Activated naive CD4-positive, alpha-beta T cell treated with anti-CD3 and anti-CD28 coated beads, Interleukin-2, amount 10 ng/mL, durations not matched to agents 7 days and 5 days (primary cell): ENCODE results near the gene TAF11L2.
"Not testable (repeated sequence)": the region's sequence is repeated elsewhere in the genome, so short reads cannot be mapped to it uniquely, and the experiment has no call there.

ENCODE experiments used
- CTCF ChIA-PET: fragments of 350-600 bp; sonication (Branson Sonifier 250); formaldehyde crosslinking; loops from one replicate; lab custom pipeline; 2021; ENCODE audit warnings: antibody characterized with exemption; lab: Charles Lee
- DNase-seq: peaks from one replicate; pipeline ENCODE4 v3.0.0-alpha.2; 2020
- H3K27ac Mint-ChIP-seq: one replicate; pipeline ENCODE4 v1.8.0; 2021; ENCODE audit warnings: mild to moderate bottlenecking, moderate library complexity, mixed read lengths
- H3K27me3 Mint-ChIP-seq: one replicate; pipeline ENCODE4 v1.8.0; 2021; ENCODE audit warnings: mild to moderate bottlenecking, mixed read lengths
- H3K36me3 Mint-ChIP-seq: one replicate; pipeline ENCODE4 v1.8.0; 2021; ENCODE audit warnings: mixed read lengths
- H3K4me1 Mint-ChIP-seq: one replicate; pipeline ENCODE4 v1.8.0; 2021; ENCODE audit warnings: mixed read lengths
- H3K4me3 Mint-ChIP-seq: one replicate; pipeline ENCODE4 v1.8.0; 2021; ENCODE audit warnings: mild to moderate bottlenecking, moderate library complexity, mixed read lengths
- H3K9me3 Mint-ChIP-seq: one replicate; pipeline ENCODE4 v1.8.0; 2021; ENCODE audit warnings: mixed read lengths

TAF11L2 gene

DNA sequence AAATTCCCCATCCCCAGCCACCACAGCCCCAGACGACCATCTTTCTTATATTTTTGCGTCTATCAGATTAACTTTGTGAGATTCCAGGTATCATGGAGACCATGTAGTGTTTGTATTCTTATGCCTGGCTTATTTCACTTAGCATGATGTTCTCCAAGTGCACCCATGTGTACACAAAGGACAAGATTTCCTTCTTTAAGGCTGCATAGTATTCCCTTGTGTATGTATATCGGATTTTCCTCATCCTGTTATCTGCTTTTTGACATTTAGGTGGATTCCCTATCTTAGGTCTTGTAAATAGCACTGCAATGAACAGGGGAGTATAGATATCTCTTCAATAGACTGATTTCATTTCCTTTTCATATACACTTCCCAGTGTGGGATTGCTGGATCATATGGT, 5.3 kb upstream of the TAF11L2 start:
- H3K9me3 Mint-ChIP-seq = peaks cover 20% of the 10 kb centered on the region
- DNase-seq = no peak
- no peaks in the 10 kb centered on the region for H3K27me3 Mint-ChIP-seq
- CTCF ChIA-PET = no interaction called here
- no peaks in the 10 kb centered on the region for H3K36me3 Mint-ChIP-seq
- no peak overlapping the region for H3K27ac Mint-ChIP-seq
- no peaks in the 10 kb centered on the region for H3K4me1 Mint-ChIP-seq
- H3K4me3 Mint-ChIP-seq = no peak overlapping the region

DNA sequence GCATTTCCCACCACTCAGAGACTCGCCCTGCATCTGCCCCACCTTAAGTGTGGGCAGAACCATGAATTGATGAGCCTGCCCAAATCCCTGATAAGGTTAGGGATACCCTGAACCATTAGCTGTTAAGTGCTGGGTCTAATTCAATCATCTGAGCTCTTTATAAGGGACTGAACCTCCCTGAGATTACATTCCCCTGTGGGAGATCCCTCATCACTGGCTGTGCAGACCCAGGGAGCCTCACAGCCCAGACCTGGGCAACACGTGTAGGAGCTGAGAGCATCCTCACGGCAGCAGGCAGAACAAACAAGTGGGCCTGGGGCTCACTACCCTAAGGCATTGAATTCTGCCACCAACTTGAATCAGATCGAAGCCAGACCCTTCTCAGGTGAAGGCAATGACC, 585 bp upstream of the TAF11L2 start:
- Mint-ChIP-seq H3K36me3 (no peaks in the 10 kb centered on the region), H3K9me3 (peaks cover 25% of the 10 kb centered on the region), H3K27me3 (no peaks in the 10 kb centered on the region), H3K27ac (no peak overlapping the region), H3K4me3 (no peak overlapping the region), H3K4me1 (no peaks in the 10 kb centered on the region)
- CTCF ChIA-PET = no interaction called here
- DNase-seq = no peak

DNA sequence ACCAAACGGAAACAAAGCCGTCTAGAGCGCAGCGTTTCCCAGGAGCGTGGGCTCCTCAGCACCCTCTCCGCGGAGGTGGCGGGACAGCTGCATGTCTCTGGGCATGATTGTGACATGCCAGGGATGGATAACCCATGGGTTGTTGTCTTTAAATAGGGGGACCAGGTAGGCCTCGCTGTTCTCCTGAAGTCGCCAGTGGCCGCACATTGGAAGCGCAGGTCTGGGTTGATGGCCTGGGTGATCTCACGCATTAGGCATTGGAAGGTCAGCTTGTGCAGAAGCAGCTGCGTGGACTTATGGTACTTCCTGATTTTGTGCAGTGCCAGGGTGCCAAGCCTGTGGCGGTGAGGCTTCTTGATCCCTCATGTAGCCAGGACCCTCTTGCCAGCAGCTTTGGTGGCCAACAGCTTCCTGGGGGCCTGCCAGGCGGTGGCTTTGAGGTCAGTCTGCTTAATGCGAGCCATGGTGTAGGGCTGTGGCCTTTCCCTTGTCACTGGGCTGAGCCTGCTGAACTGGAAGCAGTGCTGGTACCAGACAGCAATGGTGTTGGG, 13.8 kb downstream of the TAF11L2 start:
- Mint-ChIP-seq H3K27me3 (no peaks in the 10 kb centered on the region), H3K27ac (no peak overlapping the region), H3K4me3 (no peak overlapping the region), H3K4me1 (no peaks in the 10 kb centered on the region), H3K9me3 (peaks cover 9% of the 10 kb centered on the region), H3K36me3 (no peaks in the 10 kb centered on the region)
- no peak for DNase-seq
- CTCF ChIA-PET = no interaction called here

DNA sequence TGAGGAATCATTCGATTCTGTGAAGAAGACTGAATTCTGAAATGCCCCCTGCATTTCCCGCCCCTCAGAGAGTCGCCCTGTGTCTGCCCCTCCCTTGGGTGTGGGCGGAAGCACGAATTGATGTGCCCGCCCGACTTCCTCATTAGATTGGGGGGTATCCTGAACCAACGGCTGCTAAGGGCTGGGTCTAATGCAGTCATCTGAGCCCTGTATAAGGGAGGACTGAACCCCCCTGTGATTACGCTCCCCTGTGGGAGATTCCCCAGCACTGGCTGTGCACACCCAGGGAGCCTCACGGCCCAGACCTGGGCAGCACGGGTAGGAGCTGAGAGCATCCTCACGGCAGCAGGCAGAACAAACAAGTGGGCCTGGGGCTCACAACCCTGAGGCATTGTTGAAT, 19.5 kb downstream of the TAF11L2 start:
- DNase-seq, H3K27ac Mint-ChIP-seq, H3K4me3 Mint-ChIP-seq, H3K27me3 Mint-ChIP-seq, H3K4me1 Mint-ChIP-seq, H3K36me3 Mint-ChIP-seq, H3K9me3 Mint-ChIP-seq, CTCF ChIA-PET: not testable (repeated sequence)

DNA sequence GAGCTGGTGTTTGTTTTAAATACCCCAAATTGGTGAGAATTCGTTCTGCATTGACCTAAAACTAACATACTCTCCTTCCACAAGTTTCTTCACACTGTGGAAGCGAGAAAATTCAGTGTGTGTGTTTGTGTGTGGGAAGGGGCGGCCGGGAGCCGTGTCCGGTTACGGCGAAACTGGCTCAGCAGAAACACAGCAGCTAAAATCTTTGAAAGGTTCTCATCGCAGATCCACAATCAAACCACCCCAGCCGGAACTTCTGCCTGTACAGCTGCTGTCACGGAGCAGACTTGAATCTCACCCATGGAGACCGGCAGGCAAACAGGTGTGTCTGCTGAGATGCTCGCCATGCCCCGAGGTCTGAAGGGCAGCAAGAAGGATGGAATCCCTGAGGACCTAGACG, 20.0 kb downstream of the TAF11L2 start, which contains the start of gene TAF11L3:
TAF11L3 (plus strand) TSS at position 301 of the 400 bp plus-strand sequence.
- H3K27ac Mint-ChIP-seq, CTCF ChIA-PET, H3K4me3 Mint-ChIP-seq, H3K9me3 Mint-ChIP-seq, DNase-seq, H3K27me3 Mint-ChIP-seq, H3K36me3 Mint-ChIP-seq, H3K4me1 Mint-ChIP-seq: not testable (repeated sequence)

DNA sequence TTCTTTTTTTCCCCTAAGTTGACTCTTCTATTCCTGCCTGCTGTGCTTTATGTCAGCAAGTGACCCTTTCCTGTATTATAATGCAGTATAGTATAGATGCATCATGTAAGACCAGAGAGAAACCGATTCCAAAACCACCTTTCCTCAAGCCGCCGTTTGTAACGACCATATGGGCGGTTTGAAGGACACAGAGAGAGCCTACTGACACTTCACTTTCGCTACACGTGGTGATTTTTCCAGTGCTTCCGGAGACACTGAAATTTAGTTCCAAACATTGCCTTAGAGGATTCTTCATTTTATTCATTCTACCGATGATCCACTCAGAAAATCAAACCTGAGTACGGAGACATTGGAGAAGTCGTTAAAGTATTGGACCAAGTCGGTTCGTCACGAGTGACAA, 21.5 kb downstream of the TAF11L2 start:
- CTCF ChIA-PET, H3K27ac Mint-ChIP-seq, H3K4me3 Mint-ChIP-seq, H3K36me3 Mint-ChIP-seq, H3K9me3 Mint-ChIP-seq, H3K27me3 Mint-ChIP-seq, DNase-seq, H3K4me1 Mint-ChIP-seq: not testable (repeated sequence)

DNA sequence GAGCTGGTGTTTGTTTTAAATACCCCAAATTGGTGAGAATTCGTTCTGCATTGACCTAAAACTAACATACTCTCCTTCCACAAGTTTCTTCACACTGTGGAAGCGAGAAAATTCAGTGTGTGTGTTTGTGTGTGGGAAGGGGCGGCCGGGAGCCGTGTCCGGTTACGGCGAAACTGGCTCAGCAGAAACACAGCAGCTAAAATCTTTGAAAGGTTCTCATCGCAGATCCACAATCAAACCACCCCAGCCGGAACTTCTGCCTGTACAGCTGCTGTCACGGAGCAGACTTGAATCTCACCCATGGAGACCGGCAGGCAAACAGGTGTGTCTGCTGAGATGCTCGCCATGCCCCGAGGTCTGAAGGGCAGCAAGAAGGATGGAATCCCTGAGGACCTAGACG, 23.5 kb downstream of the TAF11L2 start, which contains the start of gene TAF11L4:
TAF11L4 (plus strand) TSS at position 301 of the 400 bp plus-strand sequence.
- CTCF ChIA-PET, H3K4me1 Mint-ChIP-seq, DNase-seq, H3K27me3 Mint-ChIP-seq, H3K4me3 Mint-ChIP-seq, H3K36me3 Mint-ChIP-seq, H3K9me3 Mint-ChIP-seq, H3K27ac Mint-ChIP-seq: not testable (repeated sequence)

DNA sequence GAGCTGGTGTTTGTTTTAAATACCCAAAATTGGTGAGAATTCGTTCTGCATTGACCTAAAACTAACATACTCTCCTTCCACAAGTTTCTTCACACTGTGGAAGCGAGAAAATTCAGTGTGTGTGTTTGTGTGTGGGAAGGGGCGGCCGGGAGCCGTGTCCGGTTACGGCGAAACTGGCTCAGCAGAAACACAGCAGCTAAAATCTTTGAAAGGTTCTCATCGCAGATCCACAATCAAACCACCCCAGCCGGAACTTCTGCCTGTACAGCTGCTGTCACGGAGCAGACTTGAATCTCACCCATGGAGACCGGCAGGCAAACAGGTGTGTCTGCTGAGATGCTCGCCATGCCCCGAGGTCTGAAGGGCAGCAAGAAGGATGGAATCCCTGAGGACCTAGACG, 26.9 kb downstream of the TAF11L2 start, which contains the start of gene TAF11L5:
TAF11L5 (plus strand) TSS at position 301 of the 400 bp plus-strand sequence.
- H3K27me3 Mint-ChIP-seq, H3K4me3 Mint-ChIP-seq, H3K9me3 Mint-ChIP-seq, DNase-seq, H3K36me3 Mint-ChIP-seq, H3K4me1 Mint-ChIP-seq, CTCF ChIA-PET, H3K27ac Mint-ChIP-seq: not testable (repeated sequence)

DNA sequence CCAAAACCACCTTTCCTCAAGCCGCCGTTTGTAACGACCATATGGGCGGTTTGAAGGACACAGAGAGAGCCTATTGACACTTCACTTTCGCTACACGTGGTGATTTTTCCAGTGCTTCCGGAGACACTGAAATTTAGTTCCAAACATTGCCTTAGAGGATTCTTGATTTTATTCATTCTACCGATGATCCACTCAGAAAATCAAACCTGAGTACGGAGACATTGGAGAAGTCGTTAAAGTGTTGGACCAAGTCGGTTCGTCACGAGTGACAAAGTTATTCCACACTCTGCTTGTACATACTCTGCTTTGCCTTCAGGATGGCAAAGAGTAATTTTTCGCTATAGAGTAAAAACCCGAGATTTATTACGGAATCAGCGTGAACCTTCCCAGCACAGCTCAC, 28.5 kb downstream of the TAF11L2 start:
- H3K4me1 Mint-ChIP-seq, H3K9me3 Mint-ChIP-seq, H3K4me3 Mint-ChIP-seq, DNase-seq, H3K36me3 Mint-ChIP-seq, CTCF ChIA-PET, H3K27me3 Mint-ChIP-seq, H3K27ac Mint-ChIP-seq: not testable (repeated sequence)

DNA sequence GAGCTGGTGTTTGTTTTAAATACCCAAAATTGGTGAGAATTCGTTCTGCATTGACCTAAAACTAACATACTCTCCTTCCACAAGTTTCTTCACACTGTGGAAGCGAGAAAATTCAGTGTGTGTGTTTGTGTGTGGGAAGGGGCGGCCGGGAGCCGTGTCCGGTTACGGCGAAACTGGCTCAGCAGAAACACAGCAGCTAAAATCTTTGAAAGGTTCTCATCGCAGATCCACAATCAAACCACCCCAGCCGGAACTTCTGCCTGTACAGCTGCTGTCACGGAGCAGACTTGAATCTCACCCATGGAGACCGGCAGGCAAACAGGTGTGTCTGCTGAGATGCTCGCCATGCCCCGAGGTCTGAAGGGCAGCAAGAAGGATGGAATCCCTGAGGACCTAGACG, 30.3 kb downstream of the TAF11L2 start, which contains the start of gene TAF11L6:
TAF11L6 (plus strand) TSS at position 301 of the 400 bp plus-strand sequence.
- H3K27ac Mint-ChIP-seq, H3K36me3 Mint-ChIP-seq, H3K4me3 Mint-ChIP-seq, H3K9me3 Mint-ChIP-seq, CTCF ChIA-PET, H3K27me3 Mint-ChIP-seq, DNase-seq, H3K4me1 Mint-ChIP-seq: not testable (repeated sequence)
